Muscle of leg (tissue), 11 donors: ENCODE results near the gene KIRREL3. TPM values are rescaled to one million over a fixed set of nuclear protein-coding genes. Genes with fewer than 3 reads are reported as not detected.

Experiments used
- DNase-seq: peaks from one replicate; pipeline ENCODE4 v3.0.0; 2013
- H3K27ac ChIP-seq: one replicate; pipeline ENCODE4 v1.5.1; 2013; ENCODE audit warnings: mild to moderate bottlenecking, low read length, control low read depth
- H3K27me3 ChIP-seq: one replicate; pipeline ENCODE4 v1.6.1; 2013; ENCODE audit warnings: low read length; ENCODE audit not compliant: control insufficient read depth, insufficient read depth
- H3K36me3 ChIP-seq: one replicate; pipeline ENCODE4 v1.6.1; 2013; ENCODE audit warnings: low read length; ENCODE audit not compliant: control insufficient read depth, insufficient read depth
- H3K4me1 ChIP-seq: one replicate; pipeline ENCODE4 v1.6.1; 2013; ENCODE audit warnings: low read length; ENCODE audit not compliant: control insufficient read depth, insufficient read depth
- H3K4me3 ChIP-seq: one replicate; pipeline ENCODE4 v1.5.1; 2013; ENCODE audit warnings: low read length, control low read depth
- H3K9me3 ChIP-seq: replicated peaks from 2 replicates; pipeline ENCODE4 v1.6.1; 2013; ENCODE audit warnings: low read depth, low read length; ENCODE audit not compliant: control insufficient read depth
- WGBS: methylation state at CpG from one replicate; pipeline ENCODE4 v1.1.5; 2013; ENCODE audit warnings: missing lambda C conversion rate; ENCODE audit not compliant: insufficient coverage; 5-methylcytosine and 5-hydroxymethylcytosine counted together
- polyA plus RNA-seq, 8 donors: library from polyadenylated mRNA; unstranded; fragments of 120-200 nt; gene quantifications; one replicate each; pipeline versions ENCODE4 v1.2.1 to v1.2.3, GENCODE V29; 2013; ENCODE audit warnings: inconsistent platforms in 1 of 8, low replicate concordance in 1 of 8; ENCODE audit not compliant: insufficient read length in 8 of 8, insufficient read depth in 1 of 8
- total RNA-seq: library from RNA; stranded (reverse); fragments of 120-200 nt; gene quantifications from one replicate; pipeline ENCODE4 v1.2.4, GENCODE V29; 2013

KIRREL3 gene
- total and polyA plus RNA-seq, 9 donors: 0.27 to 1.8 (median 0.93) TPM

GRCh38 chr11:126740846-126741245 is 259.7 kb downstream of the KIRREL3 start:
- Histone ChIP-seq H3K27me3 (peaks cover 9% of the 10 kb centered on the region), H3K9me3 (no peaks in the 10 kb centered on the region), H3K27ac (no peak overlapping the region), H3K4me1 (no peaks in the 10 kb centered on the region), H3K4me3 (no peak overlapping the region), H3K36me3 (no peaks in the 10 kb centered on the region)
- no peak for DNase-seq
- no CpG with 5 or more reads among the region's 1 CpG for WGBS

GRCh38 chr11:126739499-126740145 is 260.9 kb downstream of the KIRREL3 start:
- no peaks in the 10 kb centered on the region for H3K9me3 ChIP-seq
- DNase-seq: no peak
- no peak overlapping the region for H3K27ac ChIP-seq
- WGBS: 50% methylated on average over 1 of the region's 2 CpGs
- no peaks in the 10 kb centered on the region for H3K4me1 ChIP-seq
- H3K36me3 ChIP-seq: no peaks in the 10 kb centered on the region
- H3K4me3 ChIP-seq: no peak overlapping the region
- H3K27me3 ChIP-seq: peaks cover 9% of the 10 kb centered on the region

- Histone ChIP-seq H3K9me3 (no peaks in the 10 kb centered on the region), H3K4me1 (no peaks in the 10 kb centered on the region), H3K27me3 (peaks cover 4% of the 10 kb centered on the region), H3K27ac (no peak overlapping the region), H3K36me3 (no peaks in the 10 kb centered on the region), H3K4me3 (no peak overlapping the region)
- no peak for DNase-seq
- 42% methylated on average over 4 of the region's 9 CpGs for WGBS
Measured at GRCh38 chr11:126738295-126739031, 262.1 kb downstream of the KIRREL3 start.

GRCh38 chr11:126736682-126737572 is 263.6 kb downstream of the KIRREL3 start:
- no peaks in the 10 kb centered on the region for H3K36me3 ChIP-seq
- no peaks in the 10 kb centered on the region for H3K4me1 ChIP-seq
- peaks cover 4% of the 10 kb centered on the region for H3K27me3 ChIP-seq
- no peak overlapping the region for H3K4me3 ChIP-seq
- DNase-seq: no peak
- no peaks in the 10 kb centered on the region for H3K9me3 ChIP-seq
- no peak overlapping the region for H3K27ac ChIP-seq
- 84% methylated on average over 7 of the region's 12 CpGs for WGBS

GRCh38 chr11:126734752-126735151 is 265.8 kb downstream of the KIRREL3 start:
- H3K4me1 ChIP-seq: no peaks in the 10 kb centered on the region
- peaks cover 11% of the 10 kb centered on the region for H3K27me3 ChIP-seq
- no peak for DNase-seq
- no peaks in the 10 kb centered on the region for H3K36me3 ChIP-seq
- no peak overlapping the region for H3K27ac ChIP-seq
- no peak overlapping the region for H3K4me3 ChIP-seq
- H3K9me3 ChIP-seq: no peaks in the 10 kb centered on the region
- WGBS: 58% methylated on average over 7 of the region's 7 CpGs

GRCh38 chr11:126733685-126734084 is 266.9 kb downstream of the KIRREL3 start:
- no peak for DNase-seq
- Histone ChIP-seq H3K27ac (no peak overlapping the region), H3K36me3 (no peaks in the 10 kb centered on the region), H3K4me3 (no peak overlapping the region), H3K9me3 (no peaks in the 10 kb centered on the region), H3K4me1 (no peaks in the 10 kb centered on the region), H3K27me3 (peaks cover 11% of the 10 kb centered on the region)
- 83% methylated on average over 1 of the region's 2 CpGs for WGBS

GRCh38 chr11:126732981-126733380 is 267.6 kb downstream of the KIRREL3 start:
- H3K4me3 ChIP-seq: no peak overlapping the region
- no peaks in the 10 kb centered on the region for H3K9me3 ChIP-seq
- 40% methylated on average over 2 of the region's 4 CpGs for WGBS
- no peak overlapping the region for H3K27ac ChIP-seq
- H3K36me3 ChIP-seq: no peaks in the 10 kb centered on the region
- H3K27me3 ChIP-seq: peaks cover 11% of the 10 kb centered on the region
- no peak for DNase-seq
- H3K4me1 ChIP-seq: no peaks in the 10 kb centered on the region

- H3K9me3 ChIP-seq: no peaks in the 10 kb centered on the region
- H3K4me1 ChIP-seq: peaks cover 10% of the 10 kb centered on the region
- H3K27me3 ChIP-seq: peaks cover 7% of the 10 kb centered on the region
- no peak for DNase-seq
- H3K27ac ChIP-seq: no peak overlapping the region
- no peaks in the 10 kb centered on the region for H3K36me3 ChIP-seq
- H3K4me3 ChIP-seq: no peak overlapping the region
- WGBS: 37% methylated on average over 3 of the region's 4 CpGs
Measured at GRCh38 chr11:126731576-126732142, 268.9 kb downstream of the KIRREL3 start.

GRCh38 chr11:126727381-126727780 is 273.2 kb downstream of the KIRREL3 start:
- no peaks in the 10 kb centered on the region for H3K36me3 ChIP-seq
- WGBS: 57% methylated on average over 2 of the region's 5 CpGs
- peaks cover 7% of the 10 kb centered on the region for H3K27me3 ChIP-seq

GRCh38 chr11:126725521-126725920 is 275.0 kb downstream of the KIRREL3 start:
- no peak overlapping the region for H3K27ac ChIP-seq
- no peak overlapping the region for H3K4me3 ChIP-seq
- peaks cover 14% of the 10 kb centered on the region for H3K4me1 ChIP-seq
- DNase-seq: no peak
- peaks cover 4% of the 10 kb centered on the region for H3K27me3 ChIP-seq
- no peaks in the 10 kb centered on the region for H3K36me3 ChIP-seq
- H3K9me3 ChIP-seq: no peaks in the 10 kb centered on the region
- WGBS: 89% methylated on average over 4 of the region's 7 CpGs

More at GRCh38 chr11:126727381-126727780, 273.2 kb downstream of the KIRREL3 start:
- Histone ChIP-seq H3K9me3 (no peaks in the 10 kb centered on the region), H3K4me1 (peaks cover 10% of the 10 kb centered on the region), H3K27ac (no peak overlapping the region), H3K4me3 (no peak overlapping the region)
- no peak for DNase-seq
